GM11168 (cell line): ENCODE measurements around the gene NOS3.

ENCODE experiments used
- in situ Hi-C: fragments of 300-500 bp; cut with MboI; formaldehyde crosslinking; loops from one replicate; pipeline ENCODE4 v1.12.0; 2022; ENCODE audit warnings: low sequenced_read_pairs; ENCODE audit not compliant: unreplicated experiment

NOS3 gene

GRCh38 chr7:150963707-150964559, 26.9 kb upstream of the NOS3 start:
- in situ Hi-C loops: no loop called here

GRCh38 chr7:150964593-150965111, 26.2 kb upstream of the NOS3 start:
- in situ Hi-C loops: no loop called here

GRCh38 chr7:150965273-150965830, 25.5 kb upstream of the NOS3 start:
- in situ Hi-C loops: no loop called here

- in situ Hi-C loops: no loop called here
These were observed 24.8 kb upstream of the NOS3 start for GRCh38 chr7:150966002-150966401.

GRCh38 chr7:150967349-150967748, 23.5 kb upstream of the NOS3 start:
- in situ Hi-C loops: no loop called here

GRCh38 chr7:150968056-150968733, 22.6 kb upstream of the NOS3 start:
- in situ Hi-C loops: no loop called here

- in situ Hi-C loops: no loop called here
These were observed 22.0 kb upstream of the NOS3 start for GRCh38 chr7:150968734-150969372.

GRCh38 chr7:150969475-150969874, 21.3 kb upstream of the NOS3 start:
- in situ Hi-C loops: no loop called here

GRCh38 chr7:150970424-150970823, 20.4 kb upstream of the NOS3 start:
- in situ Hi-C loops: no loop called here

- in situ Hi-C loops: no loop called here
These were observed 19.4 kb upstream of the NOS3 start for GRCh38 chr7:150971242-150972022.

- in situ Hi-C loops: no loop called here
These were observed 18.8 kb upstream of the NOS3 start for GRCh38 chr7:150972023-150972468.

GRCh38 chr7:150972741-150973140, 18.1 kb upstream of the NOS3 start:
- in situ Hi-C loops: no loop called here

- in situ Hi-C loops: no loop called here
These were observed 17.0 kb upstream of the NOS3 start for GRCh38 chr7:150973571-150974451.

- in situ Hi-C loops: no loop called here
These were observed 16.1 kb upstream of the NOS3 start for GRCh38 chr7:150974468-150975391.

GRCh38 chr7:150975536-150976319, 15.1 kb upstream of the NOS3 start:
- in situ Hi-C loops: no loop called here

GRCh38 chr7:150976529-150977381, 14.1 kb upstream of the NOS3 start:
- in situ Hi-C loops: no loop called here
